ENCODE measurements around the gene CCDC197.

The CCDC197 gene

GRCh38 chr14:93980456-93981201 lies 16.5 kb upstream of the CCDC197 start:
- TF ChIP-seq TAF1 (IDR thresholded peaks at IDR 0.05; ENCODE audit: low read depth) (no peak), TEAD4 (IDR thresholded peaks at IDR 0.05) (no peak), TCF12 (IDR thresholded peaks at IDR 0.05; ENCODE audit: low read depth) (no peak), USF1 (IDR thresholded peaks at IDR 0.05) (no peak), CREB1 (IDR thresholded peaks at IDR 0.05; ENCODE audit: low read depth) (no peak)

GRCh38 chr14:93981316-93982229 lies 15.5 kb upstream of the CCDC197 start:
- TF ChIP-seq RAD21 (IDR thresholded peaks at IDR 0.05; ENCODE audit: low read depth), result no peak
- no peak for TF ChIP-seq CEBPB (IDR thresholded peaks at IDR 0.05)
- TF ChIP-seq CREB1 (IDR thresholded peaks at IDR 0.05; ENCODE audit: low read depth), result no peak
- no peak for TF ChIP-seq REST (IDR thresholded peaks at IDR 0.05; ENCODE audit: low read depth)

GRCh38 chr14:93982230-93983007 lies 14.7 kb upstream of the CCDC197 start:
- TF ChIP-seq NFIC (IDR thresholded peaks at IDR 0.05) (no peak), REST (IDR thresholded peaks at IDR 0.05; ENCODE audit: low read depth) (no peak), CREB1 (IDR thresholded peaks at IDR 0.05; ENCODE audit: low read depth) (no peak), MAX (IDR thresholded peaks at IDR 0.05) (no peak), ZBTB7A (IDR thresholded peaks at IDR 0.05; ENCODE audit: low read depth) (no peak), USF1 (IDR thresholded peaks at IDR 0.05) (no peak), EGR1 (IDR thresholded peaks at IDR 0.05) (no peak), YY1 (IDR thresholded peaks at IDR 0.05; ENCODE audit: low read depth) (no peak), RAD21 (IDR thresholded peaks at IDR 0.05; ENCODE audit: low read depth) (no peak), TAF1 (IDR thresholded peaks at IDR 0.05; ENCODE audit: low read depth) (no peak), FOXM1 (IDR thresholded peaks at IDR 0.05; ENCODE audit: borderline replicate concordance, low read depth) (no peak), CEBPB (IDR thresholded peaks at IDR 0.05) (no peak), TCF12 (IDR thresholded peaks at IDR 0.05; ENCODE audit: low read depth) (no peak), TEAD4 (IDR thresholded peaks at IDR 0.05) (no peak)

GRCh38 chr14:93984070-93984469 lies 13.0 kb upstream of the CCDC197 start:
- no peak for TF ChIP-seq YY1 (IDR thresholded peaks at IDR 0.05; ENCODE audit: low read depth)
- peak; percentile 75 for TF ChIP-seq NFIC (IDR thresholded peaks at IDR 0.05)
- no peak for TF ChIP-seq ZBTB7A (IDR thresholded peaks at IDR 0.05; ENCODE audit: low read depth)
- no peak for TF ChIP-seq EGR1 (IDR thresholded peaks at IDR 0.05)
- TF ChIP-seq EP300 (IDR thresholded peaks at IDR 0.05; ENCODE audit: borderline replicate concordance), result peak; percentile 90
- no peak for TF ChIP-seq CEBPB (IDR thresholded peaks at IDR 0.05)
- 0 out of 2 replicates have a peak, but pooled peaks have one; percentile 54 for TF ChIP-seq FOXM1 (IDR thresholded peaks at IDR 0.05; ENCODE audit: borderline replicate concordance, low read depth)
- TF ChIP-seq TCF12 (IDR thresholded peaks at IDR 0.05; ENCODE audit: low read depth), result peak; percentile 88
- no peak for TF ChIP-seq MAX (IDR thresholded peaks at IDR 0.05)
- no peak for TF ChIP-seq REST (IDR thresholded peaks at IDR 0.05; ENCODE audit: low read depth)
- no peak for TF ChIP-seq USF1 (IDR thresholded peaks at IDR 0.05)
- no peak for TF ChIP-seq TEAD4 (IDR thresholded peaks at IDR 0.05)
- TF ChIP-seq TAF1 (IDR thresholded peaks at IDR 0.05; ENCODE audit: low read depth), result no peak
- no peak for TF ChIP-seq CREB1 (IDR thresholded peaks at IDR 0.05; ENCODE audit: low read depth)
- no peak for TF ChIP-seq RAD21 (IDR thresholded peaks at IDR 0.05; ENCODE audit: low read depth)
